ENCODE results near the gene CHST4. TPM values are rescaled to one million over a fixed set of nuclear protein-coding genes. Genes with fewer than 3 reads are reported as not detected.

Gene CHST4
- polyA plus RNA-seq, 3 donors: not detected

- no CpG with 5 or more reads among the region's 3 CpGs for WGBS (ENCODE audit: insufficient coverage)
- no peaks in the 10 kb centered on the region for H3K27me3 ChIP-seq (ENCODE audit: control insufficient read depth in 2 of 2, insufficient read depth in 2 of 2, low read length in 2 of 2)
Measured at GRCh38 chr16:71557299-71557698, 31.1 kb downstream of the CHST4 start.

GRCh38 chr16:71557954-71558582, 31.8 kb downstream of the CHST4 start:
- H3K9ac ChIP-seq (ENCODE audit: insufficient read depth, low read length, poor library complexity, severe bottlenecking): no peak overlapping the region
- peaks cover 15 to 41% (median 26%) of the 10 kb centered on the region in 7 donors for H3K9me3 Mint-ChIP-seq
- 82% methylated on average over 2 of the region's 3 CpGs for WGBS (ENCODE audit: insufficient coverage)

More at GRCh38 chr16:71557299-71557698, 31.1 kb downstream of the CHST4 start:
- Mint-ChIP-seq H3K36me3 (no peaks in the 10 kb centered on the region), H3K4me1 (peaks cover 31% of the 10 kb centered on the region), H3K27me3 (ENCODE audit: low read depth in 3 of 3) (peaks cover under 1 to 16% (median 3%) of the 10 kb centered on the region in 3 donors), H3K27ac (no peak overlapping the region), H3K9me3 (peaks cover 11 to 33% (median 20%) of the 10 kb centered on the region in 7 donors), H3K4me3 (no peak overlapping the region)
- Histone ChIP-seq H3K4me2 (replicated peaks; ENCODE audit: extremely low read depth, low read length, poor library complexity, severe bottlenecking) (no peak overlapping the region), H3K4me3 (replicated peaks in 1 of 3; ENCODE audit: low read depth in 2 of 3, low read length in 3 of 3) (no peak overlapping the region), H2AFZ (ENCODE audit: insufficient read depth, low read depth, low read length, poor library complexity, severe bottlenecking) (no peak overlapping the region), H3K9me3 (replicated peaks in 1 of 2; ENCODE audit: control insufficient read depth in 1 of 2, insufficient read depth in 1 of 2, low read length in 2 of 2) (peaks cover 11 to 17% of the 10 kb centered on the region in 2 donors), H3K36me3 (replicated peaks in 1 of 2; ENCODE audit: control insufficient read depth in 1 of 2, insufficient read depth in 2 of 2, low read length in 2 of 2) (no peaks in the 10 kb centered on the region), H3K27ac (ENCODE audit: low read depth in 1 of 2, low read length in 2 of 2) (no peak overlapping the region), H3K79me2 (ENCODE audit: insufficient read depth, low read length) (no peaks in the 10 kb centered on the region), H3K4me1 (ENCODE audit: control insufficient read depth in 1 of 2, insufficient read depth in 2 of 2, low read length in 2 of 2) (peaks cover 12 to 18% of the 10 kb centered on the region in 2 donors), H3K9ac (ENCODE audit: insufficient read depth, low read length, poor library complexity, severe bottlenecking) (no peak overlapping the region), H4K20me1 (ENCODE audit: insufficient read depth, low read length) (no peaks in the 10 kb centered on the region)
- TF ChIP-seq CTCF (IDR thresholded peaks at IDR 0.05): no peak
- no peak for DNase-seq
- intact Hi-C loops (cut with micrococcal nuclease): no loop called here

More at GRCh38 chr16:71557954-71558582, 31.8 kb downstream of the CHST4 start:
- Mint-ChIP-seq H3K27me3 (ENCODE audit: low read depth in 3 of 3) (peaks cover 2 to 16% (median 3%) of the 10 kb centered on the region in 3 donors), H3K27ac (no peak overlapping the region), H3K4me3 (no peak overlapping the region), H3K36me3 (no peaks in the 10 kb centered on the region), H3K4me1 (peaks cover 27% of the 10 kb centered on the region)
- DNase-seq: no peak
- Histone ChIP-seq H3K9me3 (replicated peaks in 1 of 2; ENCODE audit: control insufficient read depth in 1 of 2, insufficient read depth in 1 of 2, low read length in 2 of 2) (peaks cover 18 to 25% of the 10 kb centered on the region in 2 donors), H3K27ac (ENCODE audit: low read depth in 1 of 2, low read length in 2 of 2) (no peak overlapping the region), H4K20me1 (ENCODE audit: insufficient read depth, low read length) (no peaks in the 10 kb centered on the region), H3K27me3 (ENCODE audit: control insufficient read depth in 2 of 2, insufficient read depth in 2 of 2, low read length in 2 of 2) (no peaks in the 10 kb centered on the region), H3K4me3 (replicated peaks in 1 of 3; ENCODE audit: low read depth in 2 of 3, low read length in 3 of 3) (no peak overlapping the region), H3K4me2 (replicated peaks; ENCODE audit: extremely low read depth, low read length, poor library complexity, severe bottlenecking) (no peak overlapping the region), H3K36me3 (replicated peaks in 1 of 2; ENCODE audit: control insufficient read depth in 1 of 2, insufficient read depth in 2 of 2, low read length in 2 of 2) (no peaks in the 10 kb centered on the region), H3K79me2 (ENCODE audit: insufficient read depth, low read length) (no peaks in the 10 kb centered on the region), H2AFZ (ENCODE audit: insufficient read depth, low read depth, low read length, poor library complexity, severe bottlenecking) (no peak overlapping the region), H3K4me1 (ENCODE audit: control insufficient read depth in 1 of 2, insufficient read depth in 2 of 2, low read length in 2 of 2) (peaks cover 12 to 18% of the 10 kb centered on the region in 2 donors)
- intact Hi-C loops (cut with micrococcal nuclease): no loop called here
- TF ChIP-seq CTCF (IDR thresholded peaks at IDR 0.05): no peak

All from CD14-positive monocyte (primary cell).